ENCODE results near the gene RNF8. TPM values are rescaled to one million over a fixed set of nuclear protein-coding genes. Genes with fewer than 3 reads are reported as not detected.

Gene RNF8
- total RNA-seq, 3 donors from 2014 or later (not counting 1 experiment from before 2014, with no cell fraction given) = 11.4 to 18.2 (median 14.0) TPM

DNA sequence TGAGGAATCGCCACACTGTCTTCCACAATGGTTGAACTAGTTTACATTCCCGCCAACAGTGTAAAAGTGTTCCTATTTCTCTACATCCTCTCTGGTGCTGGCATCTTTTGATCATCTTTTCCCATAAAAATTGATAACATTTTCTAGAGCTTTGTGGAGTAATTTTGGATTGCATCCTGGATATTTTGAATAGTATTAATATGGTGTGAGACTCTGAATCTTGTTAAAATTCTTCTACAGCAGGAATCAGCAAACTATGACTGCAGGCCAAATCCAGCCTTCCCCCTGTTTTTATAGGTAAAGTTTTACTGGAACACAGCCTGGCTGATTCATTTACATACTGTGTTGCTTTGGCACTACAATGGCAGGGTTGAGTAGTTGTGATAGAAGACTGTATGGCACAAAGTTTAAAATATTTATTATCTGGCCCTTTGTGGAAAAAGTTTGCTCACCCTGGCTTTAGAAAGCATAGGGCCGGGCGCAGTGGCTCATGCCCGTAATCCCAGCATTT lies 15.0 kb upstream of the RNF8 start:
- no peaks in the 10 kb centered on the region for H3K9me3 Mint-ChIP-seq
- WGBS (ENCODE audit: insufficient coverage) = 100% methylated on average over 5 of the region's 5 CpGs

GRCh38 chr6:37339741-37340638 lies 13.8 kb upstream of the RNF8 start:
- Histone ChIP-seq H3K27me3 (ENCODE audit: control insufficient read depth, insufficient read depth, low read length) (no peaks in the 10 kb centered on the region), H3K9me3 (ENCODE audit: control insufficient read depth, insufficient read depth, low read length) (no peaks in the 10 kb centered on the region), H3K27ac (ENCODE audit: low read length) (no peak overlapping the region), H3K4me3 (ENCODE audit: low read length) (no peak overlapping the region), H3K4me1 (ENCODE audit: control insufficient read depth, insufficient read depth, low read length) (no peaks in the 10 kb centered on the region), H3K36me3 (ENCODE audit: control insufficient read depth, insufficient read depth, low read length) (no peaks in the 10 kb centered on the region)
- 100% methylated on average over 4 of the region's 5 CpGs for WGBS (ENCODE audit: insufficient coverage)
- Mint-ChIP-seq H3K4me3 (no peak overlapping the region), H3K27me3 (ENCODE audit: low read depth in 2 of 2) (peaks cover 4 to 21% of the 10 kb centered on the region in 2 donors), H3K36me3 (no peaks in the 10 kb centered on the region), H3K4me1 (no peaks in the 10 kb centered on the region), H3K27ac (no peak overlapping the region), H3K9me3 (no peaks in the 10 kb centered on the region)
- TF ChIP-seq, protein P1, sequence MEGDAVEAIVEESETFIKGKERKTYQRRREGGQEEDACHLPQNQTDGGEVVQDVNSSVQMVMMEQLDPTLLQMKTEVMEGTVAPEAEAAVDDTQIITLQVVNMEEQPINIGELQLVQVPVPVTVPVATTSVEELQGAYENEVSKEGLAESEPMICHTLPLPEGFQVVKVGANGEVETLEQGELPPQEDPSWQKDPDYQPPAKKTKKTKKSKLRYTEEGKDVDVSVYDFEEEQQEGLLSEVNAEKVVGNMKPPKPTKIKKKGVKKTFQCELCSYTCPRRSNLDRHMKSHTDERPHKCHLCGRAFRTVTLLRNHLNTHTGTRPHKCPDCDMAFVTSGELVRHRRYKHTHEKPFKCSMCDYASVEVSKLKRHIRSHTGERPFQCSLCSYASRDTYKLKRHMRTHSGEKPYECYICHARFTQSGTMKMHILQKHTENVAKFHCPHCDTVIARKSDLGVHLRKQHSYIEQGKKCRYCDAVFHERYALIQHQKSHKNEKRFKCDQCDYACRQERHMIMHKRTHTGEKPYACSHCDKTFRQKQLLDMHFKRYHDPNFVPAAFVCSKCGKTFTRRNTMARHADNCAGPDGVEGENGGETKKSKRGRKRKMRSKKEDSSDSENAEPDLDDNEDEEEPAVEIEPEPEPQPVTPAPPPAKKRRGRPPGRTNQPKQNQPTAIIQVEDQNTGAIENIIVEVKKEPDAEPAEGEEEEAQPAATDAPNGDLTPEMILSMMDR (IDR thresholded peaks at IDR 0.05) = no peak
- no peak for ATAC-seq
- DNase-seq = no peak
- intact Hi-C loops (cut with micrococcal nuclease) = no loop called here

More for the DNA sequence above, 15.0 kb upstream of the RNF8 start:
- intact Hi-C loops (cut with micrococcal nuclease) = no loop called here
- H3K36me3 Mint-ChIP-seq = no peaks in the 10 kb centered on the region
- H3K4me1 ChIP-seq (ENCODE audit: control insufficient read depth, insufficient read depth, low read length) = no peaks in the 10 kb centered on the region
- no peaks in the 10 kb centered on the region for H3K9me3 ChIP-seq (ENCODE audit: control insufficient read depth, insufficient read depth, low read length)
- H3K4me1 Mint-ChIP-seq = no peaks in the 10 kb centered on the region
- H3K27ac Mint-ChIP-seq = no peak overlapping the region
- no peak overlapping the region for H3K27ac ChIP-seq (ENCODE audit: low read length)
- DNase-seq (no peak), ATAC-seq (no peak)
- peaks cover 0 to 11% of the 10 kb centered on the region in 2 donors for H3K27me3 Mint-ChIP-seq (ENCODE audit: low read depth in 2 of 2)
- TF ChIP-seq, protein P1 (IDR thresholded peaks at IDR 0.05) = no peak
- no peak overlapping the region for H3K4me3 ChIP-seq (ENCODE audit: low read length)
- H3K27me3 ChIP-seq (ENCODE audit: control insufficient read depth, insufficient read depth, low read length) = no peaks in the 10 kb centered on the region
- H3K4me3 Mint-ChIP-seq = no peak overlapping the region
- no peaks in the 10 kb centered on the region for H3K36me3 ChIP-seq (ENCODE audit: control insufficient read depth, insufficient read depth, low read length)

DNA sequence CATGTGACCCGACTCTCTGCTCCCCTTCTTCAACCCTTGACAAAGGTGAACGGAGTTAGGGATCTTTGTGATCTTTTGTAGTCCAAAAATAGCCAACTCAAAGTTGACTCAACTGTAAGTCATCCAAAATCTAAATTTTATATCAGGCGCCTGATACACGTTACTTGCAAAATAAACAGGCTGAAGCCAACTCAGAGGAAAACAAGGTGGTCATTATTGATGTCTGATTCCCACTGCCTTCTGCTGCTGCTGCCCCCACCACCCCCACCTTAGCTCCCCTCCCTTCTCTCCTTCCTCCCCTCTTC lies 13.2 kb upstream of the RNF8 start:
- Mint-ChIP-seq H3K36me3 (no peaks in the 10 kb centered on the region), H3K4me3 (no peak overlapping the region), H3K4me1 (no peaks in the 10 kb centered on the region), H3K9me3 (no peaks in the 10 kb centered on the region), H3K27ac (no peak overlapping the region), H3K27me3 (ENCODE audit: low read depth in 2 of 2) (peaks cover 4 to 21% of the 10 kb centered on the region in 2 donors)
- 91% methylated on average over 4 of the region's 4 CpGs for WGBS (ENCODE audit: insufficient coverage)
- Histone ChIP-seq H3K27me3 (ENCODE audit: control insufficient read depth, insufficient read depth, low read length) (no peaks in the 10 kb centered on the region), H3K4me1 (ENCODE audit: control insufficient read depth, insufficient read depth, low read length) (no peaks in the 10 kb centered on the region), H3K36me3 (ENCODE audit: control insufficient read depth, insufficient read depth, low read length) (no peaks in the 10 kb centered on the region), H3K9me3 (ENCODE audit: control insufficient read depth, insufficient read depth, low read length) (no peaks in the 10 kb centered on the region), H3K4me3 (ENCODE audit: low read length) (no peak overlapping the region), H3K27ac (ENCODE audit: low read length) (no peak overlapping the region)
- intact Hi-C loops (cut with micrococcal nuclease) = no loop called here
- no peak for DNase-seq
- ATAC-seq = no peak
- TF ChIP-seq, protein P1 (IDR thresholded peaks at IDR 0.05) = no peak

Data from natural killer cell (primary cell).